Body of pancreas (tissue), 4 donors: Measurements from ENCODE around the gene ZNF302. TPM values are rescaled to one million over a fixed set of nuclear protein-coding genes. Genes with fewer than 3 reads are reported as not detected.

Experiments
- ATAC-seq: fragments of 150-250 bp; one replicate; pipeline ENCODE4 v1.9.1; 2016
- DNase-seq, 4 donors: peaks; one replicate each; pipeline ENCODE4 v3.0.0-alpha.2; 2019
- H3K27ac ChIP-seq, 4 donors: fragments of 200-600 bp; sonication (generic); 1 replicate in 3 of 4; 2 replicates in 1 of 4; pipeline versions ENCODE4 v1.5.1 to v1.6.1; 2016 to 2019; ENCODE audit warnings: mild to moderate bottlenecking in 1 of 4, mixed read lengths in 1 of 4, moderate library complexity in 1 of 4
- H3K27me3 ChIP-seq, 2 donors: fragments of 200-600 bp; sonication (generic); one replicate each; pipeline ENCODE4 v1.6.0; 2016; ENCODE audit warnings: mild to moderate bottlenecking in 1 of 2
- H3K36me3 ChIP-seq, 2 donors: fragments of 200-600 bp; sonication (generic); replicated peaks in 1 of 2; 2 replicates each; pipeline ENCODE4 v1.5.1; 2016; ENCODE audit warnings: low read depth in 2 of 2; ENCODE audit not compliant: insufficient read depth in 1 of 2
- H3K4me1 ChIP-seq: fragments of 200-600 bp; sonication (generic); one replicate; pipeline ENCODE4 v1.6.0; 2016
- H3K4me3 ChIP-seq, 2 donors: fragments of 200-600 bp; sonication (generic); 1 replicate in 1 of 2; 2 replicates in 1 of 2; pipeline ENCODE4 v1.5.1; 2016 to 2019
- H3K9me3 ChIP-seq, 3 donors: fragments of 200-600 bp; sonication (generic); 1 replicate in 2 of 3; 2 replicates in 1 of 3; pipeline ENCODE4 v1.5.1; 2016
- CTCF ChIP-seq, 7 experiments: fragments of 450-650 bp in 4 of 7; fragments of 200-600 bp in 3 of 7; sonication (generic) in 3 of 7; IDR thresholded peaks; one replicate each; pipeline ENCODE4 v1.5.1; 2016 to 2019; ENCODE audit warnings: antibody characterized with exemption in 7 of 7
- POLR2A ChIP-seq, 3 donors: fragments of 450-650 bp; IDR thresholded peaks; one replicate each; pipeline ENCODE4 v1.6.1; 2016; ENCODE audit warnings: antibody characterized with exemption in 3 of 3, mild to moderate bottlenecking in 2 of 3
- WGBS, 2 donors: methylation state at CpG; one replicate each; pipeline ENCODE4 v1.1.5; 2017; 5-methylcytosine and 5-hydroxymethylcytosine counted together
- intact Hi-C: fragments of 100-400 bp; cut with DNase I; formaldehyde crosslinking; loops from one replicate; pipeline ENCODE4 v1.15.1; 2023
- total RNA-seq, 2 donors: library from RNA; depleted of rRNA; stranded (reverse); fragments of >200 nt; gene quantifications; one replicate each; pipeline ENCODE4 v1.1.0, GENCODE V29; 2016

Gene ZNF302
- total RNA-seq, 2 donors from 2014 or later, result 16.6 to 49.1 TPM

- no peaks in the 10 kb centered on the region for H3K27me3 ChIP-seq
- intact Hi-C loops, result no loop called here
- no peaks in the 10 kb centered on the region for H3K36me3 ChIP-seq
- no peak overlapping the region for H3K4me3 ChIP-seq
- H3K9me3 ChIP-seq, result no peaks in the 10 kb centered on the region
- peaks cover 33% of the 10 kb centered on the region for H3K4me1 ChIP-seq
- TF ChIP-seq CTCF (IDR thresholded peaks at IDR 0.05) (no peak), POLR2A (IDR thresholded peaks at IDR 0.05) (no peak)
- ATAC-seq (no peak), DNase-seq (no peak)
- 89 to 91% methylated on average over 3 of the region's 3 CpGs for WGBS, 2 donors
- no peak overlapping the region for H3K27ac ChIP-seq
These were observed 5.5 kb upstream of the ZNF302 start for GRCh38 chr19:34671972-34672371.

GRCh38 chr19:34673590-34673989 lies 3.9 kb upstream of the ZNF302 start:
- intact Hi-C loops, result no loop called here
- ATAC-seq, result no peak
- Histone ChIP-seq H3K36me3 (no peaks in the 10 kb centered on the region), H3K4me3 (no peak overlapping the region), H3K9me3 (no peaks in the 10 kb centered on the region), H3K4me1 (peaks cover 29% of the 10 kb centered on the region), H3K27me3 (no peaks in the 10 kb centered on the region), H3K27ac (no peak overlapping the region)
- WGBS, 2 donors, result 72 to 74% methylated on average over 3 of the region's 3 CpGs
- no peak for DNase-seq
- TF ChIP-seq POLR2A (IDR thresholded peaks at IDR 0.05) (no peak), CTCF (IDR thresholded peaks at IDR 0.05) (no peak)

- DNase-seq, result no peak
- H3K36me3 ChIP-seq, result peaks cover 0 to 3% of the 10 kb centered on the region in 2 donors
- no peaks in the 10 kb centered on the region for H3K9me3 ChIP-seq
- no peaks in the 10 kb centered on the region for H3K27me3 ChIP-seq
- H3K27ac ChIP-seq, result no peak overlapping the region
- TF ChIP-seq POLR2A (IDR thresholded peaks at IDR 0.05) (no peak), CTCF (IDR thresholded peaks at IDR 0.05) (no peak)
- no peak overlapping the region for H3K4me3 ChIP-seq
- ATAC-seq, result no peak
- peaks cover 30% of the 10 kb centered on the region for H3K4me1 ChIP-seq
- WGBS, 2 donors, result 93 to 98% methylated on average over 3 of the region's 3 CpGs
- intact Hi-C loops, result no loop called here
These were observed 2.2 kb upstream of the ZNF302 start for GRCh38 chr19:34675250-34675649.

GRCh38 chr19:34675919-34676318 lies 1.6 kb upstream of the ZNF302 start:
- 90 to 91% methylated on average over 9 of the region's 9 CpGs for WGBS, 2 donors

More at GRCh38 chr19:34675919-34676318, 1.6 kb upstream of the ZNF302 start:
- peaks cover 30% of the 10 kb centered on the region for H3K4me1 ChIP-seq
- TF ChIP-seq CTCF (IDR thresholded peaks at IDR 0.05) (no peak), POLR2A (IDR thresholded peaks at IDR 0.05) (no peak)
- no peaks in the 10 kb centered on the region for H3K27me3 ChIP-seq
- H3K36me3 ChIP-seq, result peaks cover 0 to 8% of the 10 kb centered on the region in 2 donors
- intact Hi-C loops, result no loop called here
- ATAC-seq (no peak), DNase-seq (no peak)
- H3K9me3 ChIP-seq, result no peaks in the 10 kb centered on the region
- no peak overlapping the region for H3K27ac ChIP-seq
- H3K4me3 ChIP-seq, result no peak overlapping the region
